LoVo (cell line): Measurements from ENCODE around the gene CIPC.

ENCODE experiments used
- DNase-seq: peaks from one replicate; pipeline ENCODE4 v3.0.0-alpha.2; 2016; ENCODE audit warnings: low spot score

CIPC gene

DNA sequence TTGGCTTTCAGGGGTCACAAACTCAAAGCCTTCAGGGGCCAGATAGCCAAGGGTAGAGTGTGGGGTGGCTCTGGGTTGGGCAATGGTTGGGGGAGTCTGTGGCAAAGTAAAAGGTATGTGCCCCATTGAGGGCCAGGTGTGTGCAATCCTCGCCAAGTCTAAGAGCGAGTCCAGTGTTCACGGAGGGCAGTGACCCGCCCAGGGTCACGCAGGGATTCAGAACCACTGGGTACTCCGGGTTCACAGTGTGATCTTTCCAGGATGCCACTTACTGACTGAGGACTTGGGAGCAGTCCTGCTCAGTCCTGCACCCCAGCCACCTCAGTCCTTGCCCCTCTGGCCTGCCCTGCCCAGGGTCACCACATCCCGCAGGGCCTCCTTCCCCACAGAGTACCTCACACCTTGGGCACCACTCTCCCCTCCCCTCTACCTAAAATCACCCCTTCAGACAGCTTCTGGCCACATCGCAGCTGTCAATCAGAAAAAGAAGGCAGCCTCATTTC lies 27.8 kb downstream of the CIPC start:
- no peak for DNase-seq

DNA sequence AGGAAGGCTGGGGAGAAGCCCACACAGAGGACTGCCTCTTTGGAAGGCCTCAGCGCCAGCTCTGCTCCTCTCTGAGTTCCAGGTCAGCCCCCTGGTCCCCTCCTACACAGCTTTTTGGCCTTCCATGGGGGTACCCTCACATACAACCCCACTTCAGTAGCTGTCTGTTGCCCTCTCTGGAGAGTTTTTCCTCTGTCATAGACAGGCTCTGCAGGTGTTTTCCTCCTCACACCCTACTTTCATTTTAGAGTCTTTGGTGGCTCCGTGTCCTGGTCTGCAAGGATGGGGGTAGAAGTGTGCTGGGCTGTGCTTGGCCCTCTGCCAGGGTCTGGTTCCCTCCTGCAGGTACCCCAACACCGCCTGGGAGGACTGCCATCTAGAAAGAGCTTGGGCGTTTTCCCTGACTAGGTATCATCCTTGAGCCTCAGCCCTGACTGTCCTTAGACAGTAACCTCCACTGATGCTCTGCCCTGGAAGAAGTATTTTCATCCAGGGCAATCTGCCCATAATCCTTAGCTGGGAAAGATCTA lies 28.5 kb downstream of the CIPC start:
- no peak for DNase-seq

DNA sequence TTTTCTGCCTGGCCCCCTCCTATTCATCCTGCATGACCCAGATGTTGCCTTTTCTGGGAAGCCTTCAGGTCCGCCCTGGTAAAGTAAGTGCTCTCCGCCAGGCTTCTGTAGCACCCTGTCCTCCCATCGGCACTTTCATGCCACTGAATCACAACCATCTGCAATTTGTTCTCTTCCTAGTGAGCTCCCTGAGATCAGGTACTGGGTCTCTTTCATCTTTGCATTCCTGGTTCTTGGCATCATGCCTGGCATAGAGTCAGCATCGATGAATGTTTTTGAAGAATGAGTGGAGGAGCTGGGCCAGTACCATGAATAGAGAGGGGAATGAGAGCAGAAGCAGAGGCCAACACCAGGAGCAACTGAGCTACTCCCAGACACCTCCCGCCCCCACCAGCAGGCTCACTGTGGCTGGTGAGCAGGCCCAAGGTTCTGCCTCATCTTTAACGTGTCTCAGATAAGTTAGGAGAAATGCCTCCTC lies 30.4 kb downstream of the CIPC start:
- DNase-seq, result peak; percentile 43

DNA sequence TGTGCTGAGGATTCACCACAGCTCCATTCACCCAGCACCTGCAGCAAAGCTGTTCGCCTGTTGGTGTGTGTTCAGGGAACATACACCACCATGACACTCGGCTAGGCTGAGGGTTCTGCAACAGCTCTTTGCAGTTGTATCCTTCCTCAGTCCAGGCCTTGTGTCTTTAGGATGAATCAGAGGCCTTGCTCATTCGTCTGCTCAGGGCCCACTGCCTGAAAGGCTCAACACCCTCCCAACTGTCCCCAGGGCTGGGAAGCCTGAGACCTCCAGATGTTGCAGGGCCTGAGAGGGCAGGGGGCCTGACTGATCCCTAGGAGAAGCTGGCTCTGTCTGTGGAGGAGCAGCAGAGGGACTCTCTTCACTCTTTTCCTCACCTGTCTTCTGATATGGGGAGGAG lies 32.3 kb downstream of the CIPC start:
- DNase-seq, result no peak

DNA sequence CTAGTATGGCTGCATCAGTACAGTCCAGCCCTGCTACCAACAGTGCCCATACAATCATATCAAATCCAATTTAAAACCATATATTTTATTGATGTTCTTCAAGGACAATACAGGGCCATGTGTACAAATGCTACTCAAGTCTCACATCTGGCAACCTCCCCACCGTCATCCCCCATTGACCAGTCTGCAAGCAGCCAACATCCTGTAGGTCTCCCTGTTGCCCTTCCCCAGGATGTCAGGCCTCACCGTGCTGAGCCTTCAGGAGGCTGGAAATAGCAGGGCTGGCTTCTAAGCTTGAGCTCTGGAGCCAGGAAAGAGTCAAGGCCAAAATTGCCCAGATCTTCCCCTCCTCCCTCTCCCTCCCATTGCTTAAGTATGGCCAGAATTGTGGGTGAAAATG lies 33.1 kb downstream of the CIPC start:
- no peak for DNase-seq

DNA sequence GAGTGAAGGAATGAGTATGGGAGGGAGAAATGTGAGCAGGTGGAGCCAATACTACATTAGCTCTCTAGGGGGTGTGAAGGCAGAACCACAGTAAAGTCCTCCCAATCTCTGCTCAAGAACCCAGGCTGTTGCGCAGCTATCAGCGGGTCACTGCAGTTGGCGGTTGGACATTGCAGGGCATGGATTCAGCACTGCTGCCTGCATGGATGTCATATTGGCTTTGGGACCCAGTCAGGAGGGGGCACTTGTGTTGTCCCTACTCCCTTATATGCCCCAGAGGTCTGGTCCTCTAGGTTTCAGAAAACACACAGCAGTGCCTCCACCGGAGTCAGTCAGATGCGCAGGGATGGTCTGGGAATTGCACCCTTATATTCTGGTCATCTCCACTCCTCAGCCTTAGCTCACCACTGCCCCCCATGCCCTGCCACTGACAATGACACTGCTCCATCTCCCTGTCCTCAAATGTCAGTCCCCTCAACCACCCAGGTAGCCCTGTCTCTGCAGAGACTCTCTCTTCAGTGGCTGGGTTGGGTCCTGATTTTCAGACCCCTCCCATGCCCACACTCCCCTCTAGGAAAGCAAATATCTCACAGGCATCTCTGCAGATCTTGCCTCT lies 33.9 kb downstream of the CIPC start:
- no peak for DNase-seq

DNA sequence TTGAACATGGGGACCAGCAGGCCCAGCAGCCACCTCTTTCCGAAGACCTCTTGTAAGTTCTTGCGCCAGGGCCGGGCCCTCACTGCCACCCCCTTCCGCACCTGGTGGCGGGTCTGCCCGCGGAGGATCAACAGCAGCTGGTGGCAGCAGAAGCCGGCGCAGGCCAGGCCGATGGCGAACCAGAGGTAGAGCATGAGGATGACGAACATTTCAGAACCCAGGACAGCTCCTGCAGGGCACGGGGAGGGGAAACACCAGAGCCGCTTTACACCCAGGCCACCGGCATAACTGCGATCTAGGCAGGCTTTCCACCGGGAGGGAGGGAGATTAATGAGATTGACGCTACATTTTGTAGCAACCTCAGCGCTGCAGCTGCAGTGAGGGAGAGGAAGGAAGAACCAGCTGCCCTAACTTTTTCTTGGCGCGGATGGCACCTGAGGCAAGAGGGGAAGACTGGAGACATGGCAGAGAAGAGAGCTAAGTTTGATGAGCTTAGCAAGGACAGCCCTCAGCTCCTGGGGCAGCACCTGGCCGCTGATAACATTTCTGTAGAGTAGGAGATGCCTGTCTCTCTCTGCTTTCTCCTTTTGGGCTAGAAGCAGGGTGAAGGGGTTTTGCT lies 35.8 kb downstream of the CIPC start:
- DNase-seq, result peak; percentile 49

DNA sequence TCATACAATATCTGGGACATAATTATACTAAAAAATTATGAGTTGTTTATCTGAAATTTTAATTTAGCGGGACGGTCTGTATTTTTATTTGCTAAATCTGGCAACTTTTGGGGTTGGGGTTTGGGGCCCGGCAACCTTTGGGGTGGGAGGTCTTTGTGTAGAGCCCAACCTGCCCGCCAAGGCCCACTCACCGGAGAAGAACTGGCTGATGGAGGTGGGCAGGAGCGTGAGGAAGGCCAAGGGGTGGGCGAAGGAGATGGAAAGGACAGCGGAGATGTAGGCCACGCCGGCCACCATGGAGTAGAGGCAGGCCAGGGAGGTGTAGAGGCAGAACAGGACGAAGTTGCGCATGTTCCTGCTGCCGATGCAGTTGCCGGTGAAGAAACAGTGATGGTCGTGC lies 41.0 kb downstream of the CIPC start:
- no peak for DNase-seq

DNA sequence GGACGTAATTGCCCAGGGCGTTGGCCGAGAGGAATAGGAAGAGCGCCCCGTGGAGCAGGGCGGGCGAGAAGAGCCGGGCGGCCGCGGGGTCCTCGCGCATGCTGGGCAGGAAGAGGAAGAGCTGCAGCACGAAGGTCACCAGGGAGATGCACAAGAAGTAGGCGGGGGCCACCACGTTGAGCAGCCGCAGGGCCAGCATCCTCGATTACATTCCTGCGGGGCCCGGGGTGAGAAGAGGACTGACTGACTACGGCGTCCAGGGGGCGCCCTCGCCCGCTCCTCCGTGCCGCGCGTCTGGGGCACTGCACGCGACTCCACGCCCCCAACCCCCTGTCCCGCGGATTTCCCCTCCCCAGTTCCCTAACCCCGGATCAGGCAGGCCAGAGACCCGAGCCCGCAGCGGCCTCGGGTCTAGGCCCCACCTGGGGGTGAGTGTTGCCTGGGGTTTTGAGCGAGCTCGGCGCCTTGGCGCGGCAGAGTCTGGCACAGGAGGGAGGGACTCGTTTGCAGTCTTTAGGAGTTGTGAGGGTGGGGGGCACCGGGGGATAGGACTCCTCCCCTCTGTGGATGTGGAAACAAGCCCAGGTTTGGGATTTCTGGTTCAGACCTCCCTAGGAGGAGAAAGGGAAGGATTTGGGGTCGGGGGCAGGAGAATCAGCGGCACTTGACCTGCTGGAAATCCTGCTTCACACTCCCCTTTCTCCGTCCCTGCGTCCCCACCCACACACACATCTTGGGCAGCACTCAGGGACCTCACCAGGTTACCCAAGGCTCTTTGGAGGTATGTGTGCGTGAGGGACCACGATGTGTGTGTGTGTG lies 41.7 kb downstream of the CIPC start:
- DNase-seq, result no peak

DNA sequence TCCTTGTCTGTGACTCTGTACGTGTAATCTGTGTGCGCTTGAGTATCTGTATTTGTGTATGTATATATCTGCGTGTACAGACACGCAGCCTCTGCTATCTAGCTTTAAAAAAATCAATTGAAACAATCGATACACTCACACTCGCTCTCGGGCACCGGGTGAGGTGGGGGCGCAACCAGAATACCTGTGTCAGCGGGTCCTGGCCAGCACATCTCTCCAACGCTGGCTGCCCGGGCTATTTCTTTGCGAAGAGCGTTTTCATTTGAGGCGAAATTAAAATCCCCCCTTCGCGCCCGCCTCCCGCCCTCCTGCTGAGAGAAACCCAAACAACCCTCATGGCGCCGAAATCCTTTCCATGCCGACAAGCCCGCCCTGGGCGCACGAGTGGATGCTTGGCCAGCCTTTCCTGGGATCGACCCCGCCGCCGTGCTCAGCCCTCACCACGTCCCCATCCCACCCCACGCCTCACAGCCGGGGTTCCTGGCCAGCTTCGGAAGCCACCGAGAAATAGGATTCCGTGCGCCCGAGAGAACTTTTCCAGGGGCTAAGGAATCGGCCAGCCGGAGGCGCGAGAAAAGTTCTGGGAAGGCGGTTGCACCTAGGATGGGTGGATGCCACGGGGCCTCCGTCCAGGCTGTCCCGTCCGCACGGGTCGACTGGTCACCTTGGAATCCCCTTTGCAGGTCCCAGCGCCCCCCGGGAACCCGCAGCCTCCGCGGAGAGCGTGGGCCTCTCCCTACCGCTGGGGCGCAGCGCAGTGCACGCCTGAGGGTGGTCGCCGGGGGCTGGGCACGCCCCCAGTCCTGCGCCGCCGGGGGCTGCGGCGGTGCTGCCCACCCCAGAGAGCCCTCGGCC lies 42.5 kb downstream of the CIPC start:
- DNase-seq, result no peak

DNA sequence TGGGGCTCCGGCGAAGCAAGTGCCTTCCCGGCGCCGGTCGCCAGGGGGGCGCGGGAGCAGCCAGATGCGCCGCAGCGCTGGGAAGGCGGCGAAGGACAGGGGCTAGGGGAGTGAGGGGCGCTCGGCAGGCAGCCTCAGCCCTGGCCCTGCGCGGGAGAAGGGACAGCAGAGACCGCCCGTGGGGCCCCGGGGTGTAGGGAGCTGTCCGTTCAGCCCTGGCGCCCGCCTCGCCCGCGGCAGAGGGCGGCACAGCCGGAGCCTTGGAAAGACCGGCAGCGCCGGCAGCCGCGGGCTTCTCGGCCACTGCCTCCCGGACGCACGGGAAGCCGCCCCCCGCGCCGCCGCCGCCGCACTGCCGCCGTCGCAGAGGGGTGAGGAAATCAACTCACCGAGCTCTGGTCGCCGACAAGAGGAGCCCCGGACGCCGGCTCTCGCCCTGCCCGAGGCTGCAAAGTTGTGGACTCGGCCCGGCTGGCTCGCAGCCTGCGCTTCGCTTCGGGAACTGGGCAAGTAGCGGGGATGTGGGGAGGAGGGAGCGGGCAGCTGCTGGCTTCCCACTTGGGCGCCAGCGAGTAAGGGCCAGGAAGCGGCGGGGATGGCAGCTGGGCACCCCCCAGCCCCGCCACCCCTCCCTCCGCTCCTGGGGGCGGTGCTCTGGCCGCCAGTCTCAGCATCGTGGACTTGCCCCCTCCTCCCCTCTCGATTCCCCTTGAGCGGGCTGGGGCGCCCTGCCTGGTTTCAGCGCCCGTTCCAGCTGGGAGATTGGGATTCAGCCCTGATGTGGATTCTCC lies 43.4 kb downstream of the CIPC start, which contains the start of gene ZDHHC22:
TSS of gene ZDHHC22 (minus strand) at position 578 of the 791 bp plus-strand sequence. CDS start 2,053 bp downstream, outside the sequence.
- DNase-seq, result peak; percentile 22

DNA sequence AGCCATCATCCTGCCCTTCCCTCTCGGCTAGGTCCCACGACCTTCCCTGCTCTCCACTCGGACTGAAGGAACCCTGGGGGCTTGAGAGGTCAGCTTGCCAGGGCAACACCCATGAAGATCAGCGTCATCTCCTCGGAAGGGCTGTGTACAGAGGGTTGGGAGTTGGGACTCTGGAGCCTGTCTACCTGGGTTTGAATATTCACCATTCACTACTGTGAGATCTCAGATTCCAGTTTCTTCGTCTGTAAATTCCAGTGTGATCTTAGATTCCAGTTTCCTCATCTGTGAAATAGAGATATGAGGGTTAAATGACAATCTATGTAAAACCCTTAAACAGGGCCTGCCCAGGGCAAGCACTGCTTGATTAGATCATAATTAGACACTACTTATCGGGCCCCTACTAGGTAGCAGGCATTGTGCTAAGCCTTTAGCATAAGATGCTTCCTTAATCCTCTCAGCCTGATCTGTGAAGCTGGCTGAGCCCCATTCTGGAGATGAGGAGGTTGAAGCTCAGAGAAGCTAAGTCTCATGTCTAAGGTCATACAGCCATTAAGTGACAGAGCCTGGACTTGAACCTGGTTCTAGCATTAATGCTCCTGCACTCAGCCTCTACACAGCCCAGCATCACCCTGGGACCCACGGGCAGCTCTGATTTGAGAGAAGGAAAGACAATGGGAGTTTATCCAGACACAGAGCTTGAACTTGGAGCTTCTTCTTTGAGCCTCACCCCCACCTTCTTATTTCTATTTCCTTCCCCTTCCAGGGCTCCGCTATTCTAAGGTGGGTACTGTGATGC lies 44.1 kb downstream of the CIPC start:
- no peak for DNase-seq

DNA sequence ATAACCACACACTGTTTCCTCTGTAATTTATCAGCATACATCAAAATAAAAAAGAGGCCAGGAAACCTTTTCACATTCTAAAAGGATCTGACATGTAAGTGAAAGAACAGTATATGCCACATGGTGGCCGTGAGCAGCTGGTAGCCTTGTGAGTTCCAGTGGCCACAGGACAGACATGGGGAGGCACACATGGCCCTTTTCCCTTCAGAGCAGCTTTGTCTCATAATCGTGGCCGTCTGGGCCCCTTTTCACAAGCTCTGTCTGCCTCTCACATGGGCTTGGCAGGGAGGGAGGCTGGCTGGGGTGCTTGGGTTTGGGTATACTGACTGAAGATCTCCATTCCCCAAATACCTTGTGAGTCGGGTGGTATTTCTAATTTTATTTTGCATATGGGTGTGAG lies 45.0 kb downstream of the CIPC start:
- no peak for DNase-seq

DNA sequence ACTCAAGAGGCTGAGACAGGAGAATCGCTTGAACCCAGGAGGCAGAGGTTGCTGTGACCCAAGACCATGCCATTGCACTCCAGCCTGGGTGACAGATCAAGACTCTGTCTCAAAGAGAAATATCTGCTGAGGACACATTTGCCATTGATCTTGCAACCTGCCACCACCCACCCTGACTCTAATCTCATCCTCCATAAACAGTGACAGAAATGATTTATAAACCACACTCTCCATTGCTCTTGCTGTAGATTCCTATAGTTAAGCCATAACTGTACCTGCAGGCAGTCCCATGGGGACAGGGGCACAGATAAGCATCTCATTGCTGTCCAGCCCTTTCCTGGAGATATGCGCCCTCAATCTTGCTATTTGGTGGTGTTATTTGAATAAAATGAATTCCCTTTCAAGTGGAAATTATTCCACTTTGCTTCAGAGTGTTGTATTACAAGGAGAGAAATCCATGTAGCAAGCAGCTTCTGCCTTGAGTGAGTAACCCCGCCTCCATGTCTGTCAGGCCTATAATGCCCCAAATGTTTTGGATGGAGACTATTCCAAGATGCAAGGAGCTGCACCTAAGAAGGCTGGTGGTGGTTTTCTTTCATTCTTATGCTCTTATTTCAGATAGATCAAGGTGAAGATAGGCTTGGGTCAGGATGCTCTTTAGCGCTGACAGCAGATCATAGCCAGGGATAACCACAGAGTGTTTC lies 46.5 kb downstream of the CIPC start:
- no peak for DNase-seq

DNA sequence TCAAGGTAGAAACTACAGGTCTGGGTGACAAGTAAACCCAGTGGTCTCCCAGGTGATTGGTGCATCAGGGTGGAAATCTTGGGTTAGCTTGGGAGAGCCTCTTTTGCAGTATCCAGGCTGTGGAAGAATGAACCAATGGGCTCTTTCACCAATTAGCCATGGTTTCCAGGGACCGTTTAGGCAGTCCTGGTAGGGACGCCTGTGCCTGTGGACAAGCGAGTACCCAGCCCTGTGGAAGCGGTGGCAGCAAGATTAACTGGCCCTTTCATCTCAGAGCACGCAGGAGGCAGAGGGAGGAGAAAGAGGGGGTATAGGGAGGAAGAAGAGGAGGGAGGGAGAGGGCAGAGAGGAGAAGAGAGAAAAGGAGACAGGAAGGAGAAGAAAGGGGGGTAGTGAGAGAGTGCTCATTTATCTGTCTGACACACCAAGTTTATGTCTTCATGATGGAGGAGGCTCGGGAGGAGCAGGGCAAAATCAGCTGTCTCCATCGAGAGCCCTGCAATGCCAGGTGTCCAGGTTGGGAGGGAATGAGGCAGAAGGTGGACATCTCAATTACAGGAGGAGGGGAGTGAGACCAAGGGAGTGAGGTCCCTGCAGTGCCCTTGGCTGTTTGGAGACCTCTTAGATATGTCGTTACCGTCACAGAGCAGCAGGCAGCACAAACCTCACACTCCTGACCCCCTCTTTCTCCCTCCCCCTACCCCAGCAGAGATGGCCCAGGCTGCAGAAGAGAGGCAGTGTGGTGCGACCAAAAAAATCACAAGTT lies 48.1 kb downstream of the CIPC start:
- no peak for DNase-seq

DNA sequence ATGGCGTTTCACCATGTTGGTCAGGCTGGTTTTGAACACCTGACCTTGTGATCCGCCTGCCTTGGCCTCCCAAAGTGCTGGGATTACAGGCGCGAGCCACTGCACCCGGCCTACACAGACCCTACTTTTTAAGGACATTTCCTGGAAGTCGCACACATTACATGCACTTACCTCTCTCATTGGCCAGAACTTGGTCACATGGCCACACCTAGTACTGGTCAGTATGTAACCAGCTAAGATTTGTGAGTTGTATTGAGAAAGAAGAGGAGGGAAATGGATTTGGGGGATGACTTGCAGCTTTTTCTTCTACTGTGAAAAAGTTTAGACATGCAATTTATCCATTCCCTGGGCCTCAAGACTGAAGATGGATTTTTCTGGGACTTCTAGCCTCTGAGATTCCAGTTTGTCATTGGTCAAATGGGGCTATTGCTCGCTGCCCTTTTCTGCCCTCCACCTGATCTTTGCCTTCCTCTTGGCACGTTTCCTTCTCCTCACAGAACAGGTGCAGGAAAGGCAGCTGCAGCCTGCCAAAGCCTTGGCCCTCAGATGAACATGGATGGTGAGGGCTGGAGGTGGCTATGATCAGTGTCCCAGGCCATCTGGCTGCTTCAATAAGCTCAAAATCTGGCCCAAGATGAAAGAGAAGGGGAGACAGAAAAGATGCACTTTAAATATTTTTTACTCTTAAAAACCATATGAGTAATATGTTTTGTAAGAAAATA lies 50.6 kb downstream of the CIPC start:
- no peak for DNase-seq

DNA sequence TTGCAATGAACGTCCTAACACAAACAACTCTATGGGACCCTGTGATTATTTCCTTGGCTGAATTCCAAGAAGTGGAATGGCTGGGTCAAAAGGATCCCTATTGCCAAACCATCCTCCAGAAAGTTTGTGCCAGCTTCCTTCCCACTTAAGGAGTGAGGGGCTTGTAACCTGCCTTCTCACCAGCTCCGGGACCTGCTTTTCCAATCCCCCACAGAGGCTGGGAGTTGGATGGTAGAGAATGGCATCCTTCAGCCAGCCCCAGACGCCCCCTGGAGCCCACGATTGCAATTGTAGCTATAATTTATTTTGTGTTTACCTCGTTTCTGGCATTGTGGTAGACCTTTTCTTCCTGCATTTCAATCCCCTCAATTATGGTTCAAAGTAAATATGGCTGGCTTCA lies 53.2 kb downstream of the CIPC start:
- no peak for DNase-seq
